NCI-H2227 treated with DMSO at 0.1 percent for 48 hours (cell line): ENCODE results near the gene NRL.
A peak's percentile ranks its signal among the peaks of the same experiment; 100 is the strongest.

ENCODE experiments used
- DNase-seq: peaks from one replicate; lab custom pipeline; 2025; lab: John Stamatoyannopoulos, UW

Gene NRL

DNA sequence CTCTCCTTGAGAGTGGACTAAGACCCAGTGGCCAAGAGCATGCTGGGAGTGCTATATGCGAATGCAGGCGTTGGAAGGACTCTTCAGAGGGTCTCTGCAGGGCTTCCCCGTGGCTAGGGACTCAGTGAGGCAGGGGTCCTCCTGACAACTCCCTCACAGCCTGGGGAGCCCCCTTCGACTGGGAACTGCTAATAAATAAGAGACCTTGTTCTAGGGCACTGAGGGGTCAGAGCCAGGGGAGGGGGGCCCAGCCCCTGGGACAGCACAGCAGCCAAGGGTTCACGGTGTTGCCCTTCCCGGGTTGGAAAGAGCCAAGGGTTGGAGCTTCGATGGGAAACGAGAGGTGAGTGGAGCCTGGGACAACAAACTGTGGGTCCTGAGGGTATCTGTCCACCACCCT, 49.3 kb downstream of the NRL start:
- DNase-seq = no peak

DNA sequence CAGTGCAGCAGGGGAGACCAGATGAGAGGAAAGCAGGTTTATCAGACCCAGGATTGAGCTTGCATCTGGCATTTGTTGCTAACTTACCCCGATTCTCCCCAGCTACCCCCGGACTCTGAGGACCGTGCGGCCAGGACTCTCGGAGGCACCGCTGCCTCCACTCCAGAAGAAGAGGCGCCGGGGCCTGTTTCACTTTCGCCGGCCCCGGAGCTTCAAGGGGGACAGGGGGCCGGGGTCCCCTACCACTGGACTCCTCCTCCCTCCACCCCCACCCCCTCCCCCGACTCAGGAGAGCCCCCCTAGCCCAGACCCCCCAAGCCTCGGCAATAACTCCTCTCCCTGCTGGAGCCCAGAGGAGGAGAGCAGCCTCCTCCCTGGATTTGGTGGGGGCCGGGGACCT, 49.9 kb downstream of the NRL start:
- no peak for DNase-seq

DNA sequence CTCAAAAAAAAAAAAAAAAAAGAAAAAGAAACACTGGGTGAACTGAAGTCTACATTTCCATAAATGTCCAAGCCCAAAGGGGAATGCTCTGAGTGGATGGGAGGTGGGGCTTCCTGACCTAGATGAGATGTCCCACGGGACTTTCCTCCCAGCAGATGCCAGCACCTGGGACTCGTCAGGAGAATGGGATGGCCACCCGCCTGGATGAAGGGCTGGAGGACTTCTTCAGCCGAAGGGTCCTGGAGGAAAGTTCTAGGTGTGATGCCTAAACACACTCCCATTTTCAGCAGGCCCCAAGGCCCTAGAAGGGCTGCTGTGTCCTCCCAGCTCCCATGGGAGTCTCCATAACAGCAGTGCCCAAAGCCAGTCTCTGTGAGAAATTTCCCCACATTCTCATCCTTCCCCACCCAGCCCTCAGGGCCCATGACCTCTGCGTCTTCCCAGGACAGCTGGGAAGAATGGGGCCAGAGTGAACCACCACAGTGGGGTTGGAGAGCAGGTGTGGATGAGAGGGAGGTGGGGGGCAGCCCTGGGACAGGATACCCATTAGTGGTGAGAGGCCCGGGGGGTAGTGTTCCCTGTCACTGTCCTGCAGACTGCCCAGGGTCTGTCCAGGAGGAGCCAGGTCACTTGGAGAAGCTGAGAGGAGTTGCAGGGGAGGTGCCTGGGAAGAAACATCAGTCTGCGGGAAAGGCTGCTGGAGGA, 50.5 kb downstream of the NRL start:
- DNase-seq = no peak

DNA sequence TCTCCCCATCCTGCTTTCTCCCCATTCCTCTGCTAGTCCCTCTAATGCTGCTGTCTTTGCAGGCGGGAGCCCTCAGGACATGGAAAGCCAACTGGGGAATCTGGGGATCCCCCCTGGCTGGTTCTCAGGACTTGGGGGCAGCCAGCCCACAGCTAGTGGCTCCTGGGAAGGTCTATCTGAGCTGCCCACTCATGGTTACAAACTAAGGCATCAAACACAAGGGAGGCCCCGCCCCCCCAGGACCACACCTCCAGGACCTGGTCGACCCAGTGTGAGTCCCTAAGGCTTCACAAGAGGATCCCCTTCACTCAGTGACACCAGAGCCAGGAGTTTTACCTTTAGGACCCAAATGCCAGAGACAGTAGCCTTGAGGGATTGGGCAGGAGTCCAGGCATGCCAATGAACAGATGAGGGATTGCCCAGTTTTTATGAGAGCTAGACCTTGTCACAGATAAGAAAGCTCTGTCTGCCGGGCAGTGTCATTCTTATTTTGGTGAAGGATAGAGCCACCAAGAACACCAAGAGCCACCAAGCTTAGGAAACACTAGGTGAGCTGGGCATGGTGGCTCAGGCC, 51.4 kb downstream of the NRL start:
- DNase-seq = no peak

DNA sequence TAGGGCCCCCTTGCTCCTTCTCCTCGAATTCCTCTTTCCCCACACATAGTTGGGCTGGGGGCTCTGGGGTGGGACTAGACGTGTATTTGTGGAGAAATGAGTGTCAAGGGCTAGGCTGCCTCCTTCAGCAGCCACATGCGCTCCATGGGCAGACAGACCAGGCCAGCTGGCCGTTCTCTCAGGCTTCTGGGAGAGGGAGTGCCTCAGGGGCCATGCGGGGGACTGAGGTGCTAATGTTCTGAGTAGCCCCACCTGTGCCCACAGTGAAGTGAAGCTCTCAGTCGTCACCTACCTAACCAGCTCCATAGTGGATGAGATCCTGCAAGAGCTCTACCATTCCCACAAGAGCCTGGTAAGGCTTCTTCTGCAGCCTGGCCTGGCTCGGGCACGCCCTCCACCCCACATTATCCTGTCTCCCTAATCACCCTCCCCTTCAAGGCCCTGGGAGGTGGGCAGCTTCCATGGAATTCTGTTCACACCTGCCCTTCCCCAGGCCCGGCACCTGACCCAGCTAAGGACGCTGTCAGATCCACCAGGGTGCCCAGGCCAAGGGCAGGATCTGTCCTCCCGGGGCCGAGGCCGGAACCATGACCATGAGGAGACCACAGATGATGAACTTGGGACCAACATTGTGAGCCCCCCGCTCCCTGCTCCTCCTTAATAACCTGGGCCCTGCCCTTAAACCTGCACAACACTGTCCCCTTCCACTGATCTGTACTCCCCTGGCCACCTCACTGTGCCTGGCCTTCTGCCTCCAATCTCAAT, 52.4 kb downstream of the NRL start:
- DNase-seq = no peak

DNA sequence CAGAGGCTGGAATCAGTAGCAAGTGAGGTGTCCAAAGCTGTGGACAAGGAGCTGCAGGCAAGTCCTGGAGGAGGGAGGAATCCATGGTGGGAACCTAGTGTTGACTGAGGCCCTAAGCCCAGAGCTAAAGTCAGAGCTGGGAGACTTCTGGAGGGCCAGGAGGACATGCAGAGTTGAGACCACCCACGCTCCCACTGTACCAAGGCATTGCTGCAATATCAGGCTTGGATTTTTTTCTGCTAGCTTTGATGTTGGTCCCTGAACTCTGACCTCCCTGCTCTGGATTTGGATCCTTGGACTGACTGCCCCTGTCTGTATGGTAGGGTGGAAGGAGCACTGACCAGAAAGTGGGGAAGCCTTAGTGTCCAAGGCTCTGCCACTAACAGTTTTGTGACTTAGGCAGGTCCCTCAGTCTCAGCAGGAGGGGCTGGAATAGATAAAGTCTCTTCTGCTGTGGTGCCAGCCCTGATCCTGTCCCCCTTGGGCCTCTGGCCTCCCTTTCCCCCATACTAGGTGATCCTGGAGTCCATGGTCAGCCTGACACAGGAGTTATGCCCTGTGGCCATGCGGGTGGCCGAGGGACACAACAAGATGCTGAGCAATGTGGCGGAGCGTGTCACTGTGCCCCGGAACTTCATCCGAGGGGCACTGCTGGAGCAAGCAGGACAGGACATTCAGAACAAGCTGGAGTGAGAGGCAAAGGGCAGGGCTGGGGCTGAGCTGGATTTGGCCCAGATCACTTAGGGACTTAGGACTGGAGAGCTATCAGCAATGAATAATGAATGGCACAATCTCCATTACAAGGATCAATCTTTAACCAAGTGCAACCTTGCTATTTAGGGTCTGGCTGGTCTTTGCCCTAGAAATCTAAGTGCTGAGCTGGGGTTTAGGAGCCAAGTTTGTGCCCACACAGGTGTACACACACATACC, 53.5 kb downstream of the NRL start:
- no peak for DNase-seq

DNA sequence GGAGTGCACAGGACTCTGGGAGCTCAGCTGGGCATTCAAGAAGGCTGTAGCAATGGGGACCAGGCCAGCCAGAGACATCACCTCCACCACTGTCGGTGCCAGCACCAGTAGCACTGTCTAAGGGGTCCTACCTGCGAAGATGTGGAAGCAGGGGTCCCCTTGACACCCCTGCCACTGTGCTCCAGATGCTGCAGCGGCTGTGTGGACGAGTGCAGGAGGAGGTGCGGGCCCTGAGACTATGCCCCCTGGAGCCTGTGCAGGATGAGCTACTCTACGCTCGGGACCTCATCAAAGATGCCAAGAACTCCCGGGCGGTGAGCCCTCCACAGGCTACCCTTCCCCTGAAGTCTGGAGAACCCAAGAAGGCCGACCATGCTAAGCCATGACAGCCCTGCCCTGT, 54.3 kb downstream of the NRL start:
- DNase-seq = no peak

DNA sequence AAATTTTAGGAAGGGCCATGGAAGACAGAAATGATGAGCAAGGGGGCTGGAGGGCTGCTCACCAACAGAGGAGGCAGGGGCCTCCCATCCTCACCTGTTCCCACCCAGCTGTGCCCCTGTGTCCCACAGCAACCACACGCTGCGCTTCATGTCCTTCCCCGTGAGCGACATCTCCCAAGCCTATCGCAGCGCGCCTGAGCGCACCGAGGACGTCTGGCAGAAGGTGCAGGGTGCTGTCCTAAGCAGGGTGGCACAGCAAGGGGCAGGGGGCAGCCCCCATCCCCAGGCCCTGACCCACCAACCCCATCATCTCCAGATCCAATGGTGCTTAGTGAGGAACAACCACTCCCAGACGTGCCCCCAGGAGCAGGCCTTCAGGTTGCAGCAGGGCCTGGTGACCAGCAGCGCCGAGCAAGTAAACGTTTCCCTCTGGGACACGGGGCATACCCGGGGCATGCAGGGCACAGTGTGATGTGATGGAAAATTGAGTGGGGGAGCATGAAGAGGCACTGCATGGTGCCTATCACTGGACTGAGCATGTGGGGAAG, 54.8 kb downstream of the NRL start:
- no peak for DNase-seq

DNA sequence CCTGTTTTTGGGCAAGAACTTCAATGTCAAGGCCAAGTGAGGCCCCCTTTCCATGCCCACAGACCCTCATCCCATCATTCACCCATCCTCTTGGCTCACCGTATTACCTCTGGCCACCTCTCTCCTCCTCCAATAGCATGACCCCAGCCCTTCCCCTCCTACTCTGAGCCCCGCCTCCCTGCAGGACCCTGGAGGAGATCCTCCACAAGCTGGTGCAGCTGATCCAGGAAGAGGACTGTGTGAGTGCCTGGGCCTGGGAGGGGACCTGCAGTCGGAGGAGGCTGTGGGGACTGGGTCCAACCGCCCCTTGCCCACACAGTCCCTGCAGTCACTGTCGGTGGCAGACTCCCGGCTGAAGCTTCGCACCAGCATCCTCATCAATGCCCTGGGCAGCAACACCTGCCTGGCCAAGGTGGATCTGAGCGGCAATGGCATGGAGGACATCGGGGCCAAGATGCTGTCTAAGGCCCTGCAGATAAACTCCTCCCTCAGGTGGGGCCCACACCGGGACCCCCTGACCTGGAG, 55.7 kb downstream of the NRL start:
- DNase-seq = no peak

DNA sequence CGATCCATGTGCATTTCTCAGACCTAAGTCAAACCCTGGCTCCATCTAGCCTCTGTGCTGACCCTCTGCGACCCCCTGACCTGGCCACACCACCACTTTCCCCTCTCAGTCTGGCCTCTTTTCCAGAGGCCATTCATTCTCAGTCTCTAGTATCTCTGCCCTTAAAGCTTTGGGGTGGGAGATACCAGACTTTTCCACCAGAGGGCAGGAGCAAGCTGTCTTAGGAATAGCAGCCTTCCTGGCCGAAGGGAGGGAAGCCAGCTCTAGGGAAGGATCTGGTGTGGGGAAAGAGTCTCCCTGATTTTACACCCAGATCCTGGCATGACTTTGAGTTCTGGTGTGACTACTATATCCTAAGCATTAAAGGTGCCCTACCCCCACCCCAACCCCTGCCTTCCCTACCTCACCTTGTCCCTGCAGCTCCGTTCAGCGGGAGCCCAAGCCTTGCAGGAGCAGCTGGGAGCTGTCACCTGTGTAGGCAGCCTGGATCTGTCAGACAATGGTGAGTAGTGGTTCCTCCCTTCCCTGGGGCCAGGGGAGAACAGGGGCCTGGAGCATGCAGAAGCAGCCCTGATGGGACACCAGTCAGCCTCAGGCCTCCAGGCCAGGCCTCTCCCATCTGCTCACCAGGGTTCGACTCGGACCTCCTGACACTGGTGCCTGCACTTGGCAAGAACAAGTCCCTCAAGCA, 56.3 kb downstream of the NRL start:
- DNase-seq = peak; percentile 24

DNA sequence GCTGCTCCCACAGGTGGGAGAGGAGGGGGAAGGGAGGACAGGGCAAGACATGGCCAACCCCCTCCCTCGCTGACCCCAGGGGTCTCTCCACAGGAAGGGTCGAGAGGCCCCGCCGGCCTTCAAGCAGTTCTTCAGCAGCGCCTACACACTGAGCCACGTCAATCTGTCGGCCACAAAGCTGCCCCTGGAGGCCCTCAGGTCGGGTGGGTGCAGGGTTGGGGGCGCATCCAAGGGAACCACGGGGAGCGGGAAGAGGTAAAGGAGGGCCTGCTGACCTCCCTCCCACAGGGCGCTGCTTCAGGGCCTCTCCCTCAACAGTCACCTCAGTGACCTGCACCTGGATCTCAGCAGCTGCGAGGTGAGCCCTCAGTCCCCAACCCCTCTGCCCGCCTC, 56.9 kb downstream of the NRL start:
- no peak for DNase-seq

DNA sequence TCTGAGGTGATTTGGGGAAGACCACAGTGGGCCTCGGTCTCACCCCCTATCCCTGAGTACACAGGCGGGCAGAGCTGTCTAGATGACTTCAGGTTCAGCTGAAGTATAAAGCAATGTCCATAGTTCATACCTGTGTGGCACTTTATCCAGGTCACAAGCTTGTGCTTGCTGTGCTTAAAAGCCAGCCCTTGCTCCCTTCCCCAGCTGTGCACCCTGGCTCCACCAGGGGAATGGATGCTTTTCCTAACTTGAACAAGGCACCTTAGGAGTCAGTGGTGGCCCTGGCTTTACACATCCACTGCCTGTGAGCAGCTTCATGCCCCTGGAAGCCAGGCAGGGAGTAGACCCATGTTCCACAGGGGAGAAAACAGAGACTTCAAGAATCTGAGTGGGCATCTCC, 57.5 kb downstream of the NRL start:
- DNase-seq = no peak

DNA sequence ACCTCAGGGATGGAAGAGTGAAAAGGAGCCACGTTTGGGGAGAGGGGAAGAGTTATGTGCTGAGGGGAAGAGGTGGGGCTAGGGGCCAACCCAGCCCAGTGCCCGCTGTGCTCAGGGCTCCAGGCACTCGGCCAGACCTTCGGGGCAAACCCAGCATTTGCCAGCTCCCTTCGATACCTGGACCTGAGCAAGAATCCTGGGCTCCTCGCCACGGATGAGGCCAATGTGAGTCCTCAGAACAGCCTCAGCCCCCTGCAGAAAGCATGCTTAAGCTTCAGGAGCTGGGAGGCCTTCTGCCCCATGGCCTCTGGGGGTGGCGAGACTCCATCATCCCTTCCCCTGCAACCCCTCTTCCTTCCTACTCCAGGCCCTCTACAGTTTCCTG, 58.0 kb downstream of the NRL start:
- DNase-seq = no peak

DNA sequence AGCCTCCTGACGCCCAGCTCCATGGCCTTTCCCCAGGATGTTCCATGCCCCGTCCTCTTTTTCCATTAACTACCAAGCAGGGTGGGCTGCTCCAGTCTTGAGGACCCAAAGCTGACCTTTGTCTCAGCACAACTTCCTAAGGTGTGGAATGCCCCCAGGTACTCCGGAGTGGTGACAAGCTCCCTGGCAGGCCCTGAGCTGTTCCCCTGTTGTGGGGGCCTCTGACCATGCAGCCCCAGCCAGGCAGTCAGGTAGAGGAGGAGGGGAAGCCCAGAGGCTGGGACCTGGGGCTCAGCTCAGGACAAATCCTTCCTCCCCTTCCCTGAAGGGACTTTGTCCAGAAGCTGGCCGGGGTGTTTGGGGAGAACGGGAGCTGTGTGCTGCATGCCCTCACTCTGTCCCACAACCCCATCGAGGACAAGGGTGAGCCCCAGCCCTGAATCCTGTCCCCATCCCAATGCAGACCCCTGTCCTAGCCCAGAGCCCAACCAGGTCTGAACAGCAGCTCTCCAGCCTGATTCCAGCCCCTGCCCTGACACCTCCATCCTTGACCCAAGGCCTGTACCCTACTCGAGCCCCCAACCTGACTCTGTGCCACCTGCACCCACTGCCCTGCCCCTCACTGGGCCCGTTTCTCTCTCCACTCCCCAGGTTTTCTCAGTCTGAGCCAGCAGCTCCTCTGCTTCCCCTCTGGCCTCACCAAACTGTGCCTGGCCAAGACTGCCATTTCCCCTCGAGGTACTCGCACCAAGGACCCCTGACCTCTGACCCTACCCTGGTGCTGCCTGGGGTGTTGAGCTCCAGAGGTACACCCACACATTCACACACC, 58.6 kb downstream of the NRL start:
- DNase-seq = no peak

DNA sequence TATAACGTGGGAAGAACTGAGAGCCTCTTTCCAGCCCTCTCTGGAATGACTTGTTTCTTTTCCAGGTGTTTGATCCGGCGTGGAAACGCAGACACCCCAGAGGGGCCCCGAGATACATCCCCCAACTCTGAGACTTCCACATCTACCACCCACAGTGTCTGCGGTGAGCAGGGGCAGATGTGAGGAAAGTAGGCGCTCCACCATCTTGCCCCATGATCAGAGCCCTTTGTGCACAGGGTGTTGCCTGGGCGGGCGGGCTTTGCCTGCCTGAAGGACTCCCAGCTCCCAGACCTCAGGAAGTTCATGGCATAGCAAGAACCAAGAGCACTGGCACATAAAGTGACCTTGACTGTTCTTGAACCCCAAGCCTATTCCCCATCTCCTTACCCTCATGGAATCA, 60.1 kb downstream of the NRL start:
- no peak for DNase-seq

DNA sequence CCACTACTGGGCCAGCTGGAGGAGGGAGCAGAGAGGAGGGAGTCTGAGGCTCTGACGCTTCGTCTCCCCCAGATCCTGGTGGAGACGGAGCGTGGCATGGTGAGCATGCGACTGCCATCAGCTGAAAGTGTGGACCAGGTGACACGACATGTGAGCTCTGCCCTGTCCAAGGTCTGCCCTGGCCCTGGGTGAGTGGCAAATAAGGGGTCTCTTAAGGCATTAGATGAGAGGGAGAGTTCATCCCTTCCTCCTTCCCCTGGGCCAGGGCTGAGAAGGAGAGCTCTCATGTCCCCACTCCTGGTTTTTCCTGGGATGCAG, 60.5 kb downstream of the NRL start:
- no peak for DNase-seq

DNA sequence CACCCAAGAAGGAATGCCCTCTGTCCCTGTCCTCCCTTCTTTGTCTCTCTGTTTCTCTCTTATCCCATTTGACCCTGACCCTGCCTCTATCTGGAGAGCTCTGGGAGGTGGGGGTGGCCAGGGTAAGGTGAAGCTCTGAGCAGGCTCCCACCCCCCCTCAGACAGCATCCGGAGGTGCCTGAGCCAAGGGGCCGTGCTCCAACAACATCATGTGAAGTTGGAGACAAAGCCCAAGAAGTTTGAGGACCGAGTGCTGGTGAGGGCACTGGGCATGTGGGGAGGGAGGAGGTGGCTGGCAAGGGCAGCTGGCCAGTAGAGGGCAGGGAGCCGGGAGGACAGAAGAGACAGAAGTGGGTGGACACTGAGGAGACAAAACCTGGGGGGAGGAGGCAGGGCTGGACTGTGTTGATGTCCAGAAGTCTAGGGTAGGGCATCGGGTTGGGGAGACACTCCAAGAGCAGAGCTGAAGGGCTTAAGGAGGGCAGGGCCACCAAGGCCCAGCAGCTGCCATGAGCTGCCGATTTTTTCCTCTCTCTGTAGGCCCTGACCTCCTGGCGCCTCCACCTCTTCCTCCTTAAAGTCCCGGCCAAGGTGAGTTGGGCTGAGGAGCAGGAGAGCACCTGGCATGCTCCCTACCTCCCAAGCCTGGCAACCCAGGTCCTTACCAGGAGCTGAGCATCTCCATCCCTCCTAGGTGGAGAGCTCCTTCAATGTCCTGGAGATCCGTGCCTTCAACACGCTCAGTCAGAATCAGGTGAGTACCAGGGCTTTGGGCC, 61.0 kb downstream of the NRL start:
- DNase-seq = no peak

DNA sequence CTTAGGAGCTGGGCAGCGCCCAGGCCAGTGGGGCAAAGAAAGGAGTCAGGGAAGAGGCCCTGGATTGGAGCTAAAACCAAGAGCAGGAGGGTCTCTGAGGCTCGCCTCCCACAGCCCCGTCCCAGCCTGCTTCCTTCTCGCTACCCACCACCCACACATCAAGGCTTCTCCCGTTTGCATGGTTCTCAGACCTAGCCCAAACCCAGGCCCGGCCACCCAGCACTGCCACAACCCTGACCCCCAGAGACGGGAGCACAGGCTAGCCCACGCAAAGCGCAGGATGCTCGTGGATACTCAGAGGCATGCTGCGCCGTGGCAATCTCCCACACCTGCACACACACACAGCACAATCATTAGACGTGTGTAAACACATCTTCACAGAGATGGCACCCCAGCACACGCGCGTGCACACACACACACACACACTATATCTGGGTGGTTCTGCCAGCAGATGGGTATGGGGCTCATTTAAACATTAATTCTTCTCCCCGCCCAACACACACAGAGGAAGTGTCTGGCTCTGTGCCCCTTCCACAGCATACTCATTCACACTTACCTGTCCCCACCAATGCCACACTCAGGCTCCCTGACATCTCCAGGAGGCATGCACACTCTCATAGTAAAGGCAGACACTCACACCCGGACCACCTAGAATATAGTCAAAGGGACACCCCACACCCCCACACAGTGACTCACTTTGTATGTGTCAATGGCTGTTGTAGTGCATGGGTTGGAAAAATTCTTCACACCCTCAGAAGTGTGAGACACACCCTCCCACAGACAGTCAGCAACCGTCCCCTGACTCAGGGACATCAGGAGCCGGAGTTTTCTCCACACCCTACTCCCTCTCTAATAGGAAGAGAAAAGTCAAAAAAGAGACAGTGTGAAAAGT, 61.8 kb downstream of the NRL start:
- DNase-seq = no peak
